ENCODE data around the gene VAT1L.

DNA sequence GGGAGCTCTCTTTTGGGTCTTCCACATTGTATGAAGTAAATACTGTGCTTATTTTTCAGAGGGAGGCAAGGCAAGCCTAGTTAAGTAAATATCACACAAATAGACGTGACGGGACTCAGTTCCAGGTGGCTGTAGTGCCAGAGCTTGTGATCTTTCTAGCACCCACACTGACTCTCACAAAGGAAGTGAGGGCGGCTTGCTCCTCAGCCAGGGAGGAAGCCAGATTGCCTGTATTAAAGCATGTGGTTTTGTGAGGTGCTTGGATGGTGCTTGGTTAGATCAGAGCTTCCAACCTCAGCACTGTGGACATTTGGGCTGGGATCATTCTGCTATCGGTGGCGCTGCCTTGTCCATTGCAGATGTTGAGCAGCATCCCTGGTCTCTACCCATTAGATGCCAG is 80.1 kb downstream of the VAT1L start:
- TF ChIP-seq, protein P1, sequence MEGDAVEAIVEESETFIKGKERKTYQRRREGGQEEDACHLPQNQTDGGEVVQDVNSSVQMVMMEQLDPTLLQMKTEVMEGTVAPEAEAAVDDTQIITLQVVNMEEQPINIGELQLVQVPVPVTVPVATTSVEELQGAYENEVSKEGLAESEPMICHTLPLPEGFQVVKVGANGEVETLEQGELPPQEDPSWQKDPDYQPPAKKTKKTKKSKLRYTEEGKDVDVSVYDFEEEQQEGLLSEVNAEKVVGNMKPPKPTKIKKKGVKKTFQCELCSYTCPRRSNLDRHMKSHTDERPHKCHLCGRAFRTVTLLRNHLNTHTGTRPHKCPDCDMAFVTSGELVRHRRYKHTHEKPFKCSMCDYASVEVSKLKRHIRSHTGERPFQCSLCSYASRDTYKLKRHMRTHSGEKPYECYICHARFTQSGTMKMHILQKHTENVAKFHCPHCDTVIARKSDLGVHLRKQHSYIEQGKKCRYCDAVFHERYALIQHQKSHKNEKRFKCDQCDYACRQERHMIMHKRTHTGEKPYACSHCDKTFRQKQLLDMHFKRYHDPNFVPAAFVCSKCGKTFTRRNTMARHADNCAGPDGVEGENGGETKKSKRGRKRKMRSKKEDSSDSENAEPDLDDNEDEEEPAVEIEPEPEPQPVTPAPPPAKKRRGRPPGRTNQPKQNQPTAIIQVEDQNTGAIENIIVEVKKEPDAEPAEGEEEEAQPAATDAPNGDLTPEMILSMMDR (IDR thresholded peaks at IDR 0.05) = no peak
- no peak for TF ChIP-seq POLR2A (IDR thresholded peaks at IDR 0.05)

Measured in Peyer's patch (tissue), 4 donors.